SU-DHL-6 (cell line): ENCODE measurements around the gene ADCYAP1R1.

Experiments used
- H2AFZ ChIP-seq: fragments of 200-600 bp; sonication (generic); 2 replicates; pipeline ENCODE4 v1.6.1; 2014; ENCODE audit warnings: low read depth, mild to moderate bottlenecking, moderate library complexity, mixed read lengths, antibody characterized with exemption, low read length; ENCODE audit not compliant: severe bottlenecking
- H3F3A ChIP-seq: fragments of 200-600 bp; shearing (Covaris generic); 2 replicates; pipeline ENCODE4 v1.6.0; 2016; ENCODE audit warnings: antibody characterized with exemption, mild to moderate bottlenecking; ENCODE audit not compliant: insufficient read depth
- H3K27ac ChIP-seq: fragments of 200-600 bp; sonication (generic); 2 replicates; pipeline ENCODE4 v1.5.1; 2016; ENCODE audit warnings: low read depth, mild to moderate bottlenecking, low read length, moderate library complexity, mixed read lengths
- H3K27me3 ChIP-seq: fragments of 200-600 bp; sonication (generic), shearing (Covaris generic); 2 replicates; pipeline ENCODE4 v1.6.0; 2014; ENCODE audit warnings: mild to moderate bottlenecking, low read length
- H3K36me3 ChIP-seq: fragments of 200-600 bp; sonication (generic); 2 replicates; pipeline ENCODE4 v1.6.1; 2014; ENCODE audit warnings: mild to moderate bottlenecking, low read length, mixed read lengths
- H3K4me2 ChIP-seq: fragments of 300-600, 200-600 bp; shearing (Covaris generic), sonication (generic); 2 replicates; pipeline ENCODE4 v1.6.0; 2014; ENCODE audit warnings: low read length, low read depth, mild to moderate bottlenecking; ENCODE audit not compliant: poor library complexity, severe bottlenecking
- H3K4me3 ChIP-seq: fragments of 200-600 bp; sonication (generic); 2 replicates; pipeline ENCODE4 v1.5.1; 2014; ENCODE audit warnings: antibody characterized with exemption, low read length, mild to moderate bottlenecking, mixed read lengths; ENCODE audit not compliant: insufficient read depth, poor library complexity, severe bottlenecking
- H3K79me2 ChIP-seq: fragments of 200-600 bp; sonication (generic); 2 replicates; pipeline ENCODE4 v1.6.1; 2014; ENCODE audit warnings: mild to moderate bottlenecking, low read length, moderate library complexity; ENCODE audit not compliant: insufficient read depth
- H3K9ac ChIP-seq: fragments of 200-600 bp; sonication (generic); 2 replicates; pipeline ENCODE4 v1.7.0; 2014; ENCODE audit warnings: mild to moderate bottlenecking, low read length
- H3K9me2 ChIP-seq: fragments of 200-600 bp; sonication (generic); replicated peaks from 2 replicates; pipeline ENCODE4 v1.6.1; 2014; ENCODE audit warnings: low read length; ENCODE audit not compliant: insufficient read depth
- H3K9me3 ChIP-seq: fragments of 200-600 bp; sonication (generic); 2 replicates; pipeline ENCODE4 v1.6.1; 2014; ENCODE audit warnings: low read length, mixed read lengths; ENCODE audit not compliant: insufficient read depth
- H4K20me1 ChIP-seq: fragments of 200-600 bp; sonication (generic); 2 replicates; pipeline ENCODE4 v1.6.1; 2014; ENCODE audit warnings: low read depth, mild to moderate bottlenecking, antibody characterized with exemption, low read length, moderate library complexity, mixed read lengths
- CTCF ChIP-seq: fragments of 200-600 bp; sonication (generic); IDR thresholded peaks from one replicate; pipeline ENCODE4 v1.5.1; 2017; ENCODE audit warnings: antibody characterized with exemption, mild to moderate bottlenecking, low read length, moderate library complexity; ENCODE audit not compliant: insufficient read depth, poor library complexity, severe bottlenecking
- EZH2phosphoT487 ChIP-seq: fragments of 200-600 bp; sonication (generic), shearing (Covaris generic); conservative IDR thresholded peaks from 2 replicates; pipeline ENCODE4 v1.6.1; 2018; ENCODE audit warnings: mild to moderate bottlenecking, antibody characterized with exemption, low read length, moderate library complexity, mixed read lengths

ADCYAP1R1 gene

GRCh38 chr7:31019509-31019908 is 32.6 kb upstream of the ADCYAP1R1 start:
- H3K79me2 ChIP-seq, result no peaks in the 10 kb centered on the region

GRCh38 chr7:31020161-31020560 is 31.9 kb upstream of the ADCYAP1R1 start:
- no peaks in the 10 kb centered on the region for H3K36me3 ChIP-seq
- H3F3A ChIP-seq, result no peaks in the 10 kb centered on the region
- no peak overlapping the region for H3K4me3 ChIP-seq
- H4K20me1 ChIP-seq, result no peaks in the 10 kb centered on the region
- no peak overlapping the region for H3K9ac ChIP-seq
- H3K27ac ChIP-seq, result no peak overlapping the region
- H3K9me3 ChIP-seq, result no peaks in the 10 kb centered on the region
- H3K27me3 ChIP-seq, result 0 out of 2 replicates have a peak, but pooled peaks cover 3% of the 10 kb centered on the region
- no peaks in the 10 kb centered on the region for H3K9me2 ChIP-seq
- no peak for TF ChIP-seq CTCF
- TF ChIP-seq EZH2phosphoT487, result no peak
- H3K4me2 ChIP-seq, result no peak overlapping the region
- H3K79me2 ChIP-seq, result no peaks in the 10 kb centered on the region
- H2AFZ ChIP-seq, result no peak overlapping the region

More at GRCh38 chr7:31019509-31019908, 32.6 kb upstream of the ADCYAP1R1 start:
- Histone ChIP-seq H3F3A (no peaks in the 10 kb centered on the region), H3K27me3 (0 out of 2 replicates have a peak, but pooled peaks cover 3% of the 10 kb centered on the region), H2AFZ (no peak overlapping the region), H3K27ac (no peak overlapping the region), H4K20me1 (no peaks in the 10 kb centered on the region), H3K36me3 (no peaks in the 10 kb centered on the region), H3K4me2 (no peak overlapping the region), H3K4me3 (no peak overlapping the region), H3K9me2 (no peaks in the 10 kb centered on the region), H3K9me3 (no peaks in the 10 kb centered on the region), H3K9ac (no peak overlapping the region)
- TF ChIP-seq EZH2phosphoT487 (no peak), CTCF (no peak)

- Histone ChIP-seq H2AFZ (no peak overlapping the region), H3K4me3 (no peak overlapping the region), H3K9ac (no peak overlapping the region), H3K79me2 (no peaks in the 10 kb centered on the region), H3K36me3 (no peaks in the 10 kb centered on the region), H3F3A (no peaks in the 10 kb centered on the region), H3K9me2 (no peaks in the 10 kb centered on the region), H3K4me2 (no peak overlapping the region), H3K27ac (no peak overlapping the region), H4K20me1 (no peaks in the 10 kb centered on the region), H3K27me3 (0 out of 2 replicates have a peak, but pooled peaks cover 3% of the 10 kb centered on the region), H3K9me3 (no peaks in the 10 kb centered on the region)
- TF ChIP-seq CTCF (no peak), EZH2phosphoT487 (no peak)
Measured at GRCh38 chr7:31020652-31021051, 31.5 kb upstream of the ADCYAP1R1 start.

- H3K9ac ChIP-seq, result no peak overlapping the region
- TF ChIP-seq CTCF (no peak), EZH2phosphoT487 (no peak)
Measured at GRCh38 chr7:31022117-31022516, 30.0 kb upstream of the ADCYAP1R1 start.

More at GRCh38 chr7:31022117-31022516, 30.0 kb upstream of the ADCYAP1R1 start:
- Histone ChIP-seq H3K36me3 (no peaks in the 10 kb centered on the region), H3K27ac (no peak overlapping the region), H3F3A (no peaks in the 10 kb centered on the region), H3K4me2 (no peak overlapping the region), H2AFZ (no peak overlapping the region), H3K79me2 (no peaks in the 10 kb centered on the region), H3K9me3 (no peaks in the 10 kb centered on the region), H3K27me3 (no peaks in the 10 kb centered on the region), H4K20me1 (no peaks in the 10 kb centered on the region), H3K4me3 (no peak overlapping the region), H3K9me2 (no peaks in the 10 kb centered on the region)
